Activated CD4-positive, alpha-beta memory T cell treated with anti-CD3 and anti-CD28 coated beads, Interleukin-2, amount 10 ng/mL, durations not matched to agents 7 days and 5 days (primary cell): ENCODE measurements around the gene RUNX1. TPM values are rescaled to one million over a fixed set of nuclear protein-coding genes. Genes with fewer than 3 reads are reported as not detected.

Experiments
- CTCF ChIA-PET: fragments of 350-600 bp; sonication (Branson Sonifier 250); formaldehyde crosslinking; loops from one replicate; lab custom pipeline; 2021; ENCODE audit warnings: antibody characterized with exemption, inconsistent platforms; lab: Charles Lee
- POLR2A ChIA-PET: fragments of 350-600 bp; sonication (Branson Sonifier 250); formaldehyde crosslinking; loops from one replicate; lab custom pipeline; 2021; ENCODE audit warnings: antibody characterized with exemption; lab: Charles Lee
- DNase-seq: peaks from one replicate; pipeline ENCODE4 v3.0.0-alpha.2; 2020
- H3K27ac Mint-ChIP-seq: one replicate; pipeline ENCODE4 v1.8.0; 2021; ENCODE audit warnings: mild to moderate bottlenecking, mixed read lengths
- H3K27me3 Mint-ChIP-seq: one replicate; pipeline ENCODE4 v1.8.0; 2021; ENCODE audit warnings: mixed read lengths
- H3K36me3 Mint-ChIP-seq: one replicate; pipeline ENCODE4 v1.8.0; 2021; ENCODE audit warnings: low read depth, mixed read lengths
- H3K4me1 Mint-ChIP-seq: one replicate; pipeline ENCODE4 v1.8.0; 2021; ENCODE audit warnings: mixed read lengths
- H3K4me3 Mint-ChIP-seq: one replicate; pipeline ENCODE4 v1.8.0; 2021; ENCODE audit warnings: mild to moderate bottlenecking, mixed read lengths
- H3K9me3 Mint-ChIP-seq: one replicate; pipeline ENCODE4 v1.8.0; 2021; ENCODE audit warnings: mixed read lengths
- total RNA-seq, 2 experiments: library from RNA; stranded (reverse); gene quantifications; one replicate each; pipeline ENCODE4 v1.2.3, GENCODE V29; 2021

RUNX1 gene
- total RNA-seq, 2 experiments from 2014 or later = 53.0 to 56.3 TPM

- CTCF ChIA-PET = no interaction called here
- Mint-ChIP-seq H3K4me1 (peaks cover 44% of the 10 kb centered on the region), H3K4me3 (no peak overlapping the region), H3K27me3 (peaks cover 7% of the 10 kb centered on the region), H3K36me3 (peaks cover 2% of the 10 kb centered on the region), H3K27ac (no peak overlapping the region), H3K9me3 (no peaks in the 10 kb centered on the region)
- POLR2A ChIA-PET = interaction anchor here (18.0 kb wide), 1 partner anchor 165 kb away, joined by 623 read pairs; no protein-coding TSS in a partner anchor
- DNase-seq = no peak
These were observed 4.4 kb upstream of the RUNX1 start for GRCh38 chr21:35053356-35054096.

- DNase-seq = no peak
- POLR2A ChIA-PET = interaction anchor here (2.2 to 18.0 kb wide), 2 partner anchors 44 to 164 kb away, joined by 6 to 623 read pairs; no protein-coding TSS in a partner anchor
- Mint-ChIP-seq H3K36me3 (peaks cover 8% of the 10 kb centered on the region), H3K4me3 (no peak overlapping the region), H3K4me1 (peaks cover 41% of the 10 kb centered on the region), H3K9me3 (no peaks in the 10 kb centered on the region), H3K27me3 (peaks cover 5% of the 10 kb centered on the region), H3K27ac (no peak overlapping the region)
- CTCF ChIA-PET = interaction anchor here (2.2 to 3.3 kb wide), 2 partner anchors 69 to 348 kb away, joined by 7 to 31 read pairs; no protein-coding TSS in a partner anchor
These were observed 3.7 kb upstream of the RUNX1 start for GRCh38 chr21:35052801-35053200.

GRCh38 chr21:35051287-35051818 lies 2.3 kb upstream of the RUNX1 start:
- Mint-ChIP-seq H3K27me3 (peaks cover 1% of the 10 kb centered on the region), H3K4me3 (peak overlapping the region; percentile 24), H3K27ac (peak overlapping the region; percentile 99), H3K9me3 (no peaks in the 10 kb centered on the region), H3K4me1 (peaks cover 37% of the 10 kb centered on the region), H3K36me3 (peaks cover 22% of the 10 kb centered on the region)
- peak; percentile 89 for DNase-seq
- ChIA-PET POLR2A (interaction anchor here (0.6 to 18.0 kb wide), 18 partner anchors 9 to 244 kb away, joined by 3 to 623 read pairs (median 6); no protein-coding TSS in a partner anchor), CTCF (interaction anchor here (0.6 to 9.9 kb wide), 26 partner anchors 8 to 788 kb away, joined by 3 to 161 read pairs (median 4); no protein-coding TSS in a partner anchor)

GRCh38 chr21:35050348-35051286 lies 1.5 kb upstream of the RUNX1 start:
- peaks cover 1% of the 10 kb centered on the region for H3K27me3 Mint-ChIP-seq
- H3K27ac Mint-ChIP-seq = peak overlapping the region; percentile 99
- H3K4me1 Mint-ChIP-seq = peaks cover 43% of the 10 kb centered on the region
- peaks cover 27% of the 10 kb centered on the region for H3K36me3 Mint-ChIP-seq
- ChIA-PET CTCF (interaction anchor here (0.7 to 9.9 kb wide), 25 partner anchors 8 to 789 kb away, joined by 3 to 161 read pairs (median 5); no protein-coding TSS in a partner anchor), POLR2A (interaction anchor here (0.7 to 18.0 kb wide), 18 partner anchors 8 to 243 kb away, joined by 3 to 623 read pairs (median 6); no protein-coding TSS in a partner anchor)
- DNase-seq = no peak
- H3K4me3 Mint-ChIP-seq = peak overlapping the region; percentile 91
- H3K9me3 Mint-ChIP-seq = no peaks in the 10 kb centered on the region

GRCh38 chr21:35048183-35048601 lies 910 bp downstream of the RUNX1 start:
- peaks cover 67% of the 10 kb centered on the region for H3K4me1 Mint-ChIP-seq
- ChIA-PET CTCF (interaction anchor here (0.5 to 9.9 kb wide), 14 partner anchors 19 to 1028 kb away, joined by 3 to 161 read pairs (median 7); no protein-coding TSS in a partner anchor), POLR2A (interaction anchor here (0.7 to 18.0 kb wide), 31 partner anchors 8 to 932 kb away, joined by 3 to 623 read pairs (median 4); no protein-coding TSS in a partner anchor)
- peak overlapping the region; percentile 99 for H3K27ac Mint-ChIP-seq
- peaks cover 46% of the 10 kb centered on the region for H3K36me3 Mint-ChIP-seq
- H3K27me3 Mint-ChIP-seq = no peaks in the 10 kb centered on the region
- H3K9me3 Mint-ChIP-seq = no peaks in the 10 kb centered on the region
- DNase-seq = peak; percentile 52
- peak overlapping the region; percentile 91 for H3K4me3 Mint-ChIP-seq

- Mint-ChIP-seq H3K9me3 (no peaks in the 10 kb centered on the region), H3K27ac (peak overlapping the region; percentile 99), H3K4me3 (peak overlapping the region; percentile 91), H3K4me1 (peaks cover 77% of the 10 kb centered on the region), H3K27me3 (no peaks in the 10 kb centered on the region), H3K36me3 (peaks cover 59% of the 10 kb centered on the region)
- DNase-seq = no peak
- ChIA-PET CTCF (interaction anchor here (0.8 to 9.9 kb wide), 12 partner anchors 8 to 354 kb away, joined by 3 to 161 read pairs (median 6); no protein-coding TSS in a partner anchor), POLR2A (interaction anchor here (0.6 to 18.0 kb wide), 27 partner anchors 12 to 1089 kb away, joined by 3 to 623 read pairs (median 4); partner anchors contain the start of gene SETD4)
These were observed 2.2 kb downstream of the RUNX1 start for GRCh38 chr21:35046880-35047229.

- Mint-ChIP-seq H3K36me3 (peaks cover 64% of the 10 kb centered on the region), H3K27ac (peak overlapping the region; percentile 99), H3K4me3 (peak overlapping the region; percentile 91), H3K27me3 (no peaks in the 10 kb centered on the region), H3K9me3 (no peaks in the 10 kb centered on the region), H3K4me1 (peaks cover 77% of the 10 kb centered on the region)
- POLR2A ChIA-PET = interaction anchor here (1.0 to 18.0 kb wide), 19 partner anchors 11 to 1089 kb away, joined by 3 to 623 read pairs (median 10); partner anchors contain the start of gene SETD4
- peak; percentile 51 for DNase-seq
- CTCF ChIA-PET = interaction anchor here (1.1 to 9.9 kb wide), 8 partner anchors 8 to 159 kb away, joined by 3 to 161 read pairs (median 12); no protein-coding TSS in a partner anchor
These were observed 2.9 kb downstream of the RUNX1 start for GRCh38 chr21:35046263-35046624.

- POLR2A ChIA-PET = interaction anchor here (0.8 to 18.0 kb wide), 11 partner anchors 11 to 237 kb away, joined by 3 to 623 read pairs (median 57); no protein-coding TSS in a partner anchor
- peak overlapping the region; percentile 99 for H3K27ac Mint-ChIP-seq
These were observed 3.4 kb downstream of the RUNX1 start for GRCh38 chr21:35045542-35046262.

GRCh38 chr21:35044770-35045541 lies 4.1 kb downstream of the RUNX1 start:
- Mint-ChIP-seq H3K9me3 (no peaks in the 10 kb centered on the region), H3K27ac (peak overlapping the region; percentile 99), H3K36me3 (peaks cover 74% of the 10 kb centered on the region), H3K4me1 (peaks cover 75% of the 10 kb centered on the region), H3K27me3 (no peaks in the 10 kb centered on the region), H3K4me3 (peak overlapping the region; percentile 91)
- POLR2A ChIA-PET = interaction anchor here (0.8 to 18.0 kb wide), 12 partner anchors 10 to 238 kb away, joined by 3 to 623 read pairs (median 31); no protein-coding TSS in a partner anchor
- no peak for DNase-seq
- CTCF ChIA-PET = interaction anchor here (1.5 to 9.9 kb wide), 5 partner anchors 19 to 356 kb away, joined by 3 to 161 read pairs (median 9); no protein-coding TSS in a partner anchor

More at GRCh38 chr21:35045542-35046262, 3.4 kb downstream of the RUNX1 start:
- DNase-seq = peak; percentile 59
- H3K27me3 Mint-ChIP-seq = no peaks in the 10 kb centered on the region
- peaks cover 77% of the 10 kb centered on the region for H3K4me1 Mint-ChIP-seq
- peak overlapping the region; percentile 91 for H3K4me3 Mint-ChIP-seq
- H3K9me3 Mint-ChIP-seq = no peaks in the 10 kb centered on the region
- CTCF ChIA-PET = interaction anchor here (1.3 to 9.9 kb wide), 6 partner anchors 7 to 158 kb away, joined by 3 to 161 read pairs (median 16); no protein-coding TSS in a partner anchor
- peaks cover 69% of the 10 kb centered on the region for H3K36me3 Mint-ChIP-seq

GRCh38 chr21:35044128-35044527 lies 5.0 kb downstream of the RUNX1 start:
- ChIA-PET CTCF (interaction anchor here (1.5 to 9.9 kb wide), 5 partner anchors 18 to 356 kb away, joined by 3 to 161 read pairs (median 9); no protein-coding TSS in a partner anchor), POLR2A (interaction anchor here (0.9 to 18.0 kb wide), 12 partner anchors 9 to 237 kb away, joined by 3 to 623 read pairs (median 6); no protein-coding TSS in a partner anchor)
- H3K4me3 Mint-ChIP-seq = peak overlapping the region; percentile 91
- peak overlapping the region; percentile 99 for H3K27ac Mint-ChIP-seq
- peaks cover 79% of the 10 kb centered on the region for H3K36me3 Mint-ChIP-seq
- H3K4me1 Mint-ChIP-seq = peaks cover 74% of the 10 kb centered on the region
- H3K9me3 Mint-ChIP-seq = no peaks in the 10 kb centered on the region
- H3K27me3 Mint-ChIP-seq = no peaks in the 10 kb centered on the region
- no peak for DNase-seq
